Measurements from ENCODE around the gene DDIT4. TPM values are rescaled to one million over a fixed set of nuclear protein-coding genes. Genes with fewer than 3 reads are reported as not detected.

Gene DDIT4
- total RNA-seq, 1 donor from 2014 or later: 153 TPM

- peaks cover 19% of the 10 kb centered on the region for H3K4me1 Mint-ChIP-seq (ENCODE audit: low read depth, unreplicated experiment)
- peaks cover 5% of the 10 kb centered on the region for H3K9me3 Mint-ChIP-seq (ENCODE audit: unreplicated experiment)
- no peak overlapping the region for H3K27ac Mint-ChIP-seq (ENCODE audit: unreplicated experiment)
- H3K36me3 Mint-ChIP-seq (ENCODE audit: unreplicated experiment): no peaks in the 10 kb centered on the region
- DNase-seq: no peak
- H3K27me3 Mint-ChIP-seq (ENCODE audit: unreplicated experiment): peaks cover 5% of the 10 kb centered on the region
- TF ChIP-seq CTCF (IDR thresholded peaks at IDR 0.05; ENCODE audit: partially characterized antibody, unreplicated experiment): no peak
- H3K4me3 Mint-ChIP-seq (ENCODE audit: unreplicated experiment): no peak overlapping the region
Measured at GRCh38 chr10:72308320-72308987, 34.7 kb downstream of the DDIT4 start.

- Mint-ChIP-seq H3K4me1 (ENCODE audit: low read depth, unreplicated experiment) (peaks cover 19% of the 10 kb centered on the region), H3K27me3 (ENCODE audit: unreplicated experiment) (peaks cover 5% of the 10 kb centered on the region), H3K9me3 (ENCODE audit: unreplicated experiment) (peaks cover 5% of the 10 kb centered on the region), H3K36me3 (ENCODE audit: unreplicated experiment) (no peaks in the 10 kb centered on the region), H3K27ac (ENCODE audit: unreplicated experiment) (peak overlapping the region; percentile 63), H3K4me3 (ENCODE audit: unreplicated experiment) (peak overlapping the region; percentile 4)
- TF ChIP-seq CTCF (IDR thresholded peaks at IDR 0.05; ENCODE audit: partially characterized antibody, unreplicated experiment): no peak
- DNase-seq: no peak
Measured at GRCh38 chr10:72309290-72310240, 35.8 kb downstream of the DDIT4 start.

- Mint-ChIP-seq H3K4me1 (ENCODE audit: low read depth, unreplicated experiment) (peaks cover 19% of the 10 kb centered on the region), H3K27ac (ENCODE audit: unreplicated experiment) (peak overlapping the region; percentile 63), H3K27me3 (ENCODE audit: unreplicated experiment) (peaks cover 5% of the 10 kb centered on the region), H3K36me3 (ENCODE audit: unreplicated experiment) (no peaks in the 10 kb centered on the region), H3K9me3 (ENCODE audit: unreplicated experiment) (peaks cover 5% of the 10 kb centered on the region), H3K4me3 (ENCODE audit: unreplicated experiment) (peak overlapping the region; percentile 38)
- TF ChIP-seq CTCF (IDR thresholded peaks at IDR 0.05; ENCODE audit: partially characterized antibody, unreplicated experiment): no peak
- DNase-seq: no peak
Measured at GRCh38 chr10:72310241-72310633, 36.5 kb downstream of the DDIT4 start.

GRCh38 chr10:72310636-72311035 lies 36.9 kb downstream of the DDIT4 start:
- no peak overlapping the region for H3K27ac Mint-ChIP-seq (ENCODE audit: unreplicated experiment)
- no peak for TF ChIP-seq CTCF (IDR thresholded peaks at IDR 0.05; ENCODE audit: partially characterized antibody, unreplicated experiment)
- H3K4me3 Mint-ChIP-seq (ENCODE audit: unreplicated experiment): peak overlapping the region; percentile 38
- no peaks in the 10 kb centered on the region for H3K36me3 Mint-ChIP-seq (ENCODE audit: unreplicated experiment)
- H3K27me3 Mint-ChIP-seq (ENCODE audit: unreplicated experiment): peaks cover 5% of the 10 kb centered on the region
- no peak for DNase-seq
- peaks cover 5% of the 10 kb centered on the region for H3K9me3 Mint-ChIP-seq (ENCODE audit: unreplicated experiment)
- H3K4me1 Mint-ChIP-seq (ENCODE audit: low read depth, unreplicated experiment): peaks cover 19% of the 10 kb centered on the region
